BLaER1 treated with 17β-estradiol and CSF1 and Interleukin-3, amounts not matched to agents 10 nM and 100 nM (cell line): ENCODE measurements around the gene RTF1.
"Not testable (repeated sequence)": the region's sequence is repeated elsewhere in the genome, so short reads cannot be mapped to it uniquely, and the experiment has no call there.

ENCODE experiments used
- H3K27ac ChIP-seq, 11 experiments: shearing (Covaris generic); formaldehyde crosslinking; 2 replicates each; pipeline ENCODE4 v1.8.1; 2022
- H3K27me3 ChIP-seq, 11 experiments: shearing (Covaris generic); formaldehyde crosslinking; 2 replicates each; pipeline ENCODE4 v1.8.1; 2022
- H3K36me3 ChIP-seq, 11 experiments: shearing (Covaris generic); formaldehyde crosslinking; 2 replicates each; pipeline ENCODE4 v1.8.1; 2022
- H3K4me1 ChIP-seq, 10 experiments: shearing (Covaris generic); formaldehyde crosslinking; 2 replicates each; pipeline ENCODE4 v1.8.1; 2022
- H3K4me2 ChIP-seq, 11 experiments: shearing (Covaris generic); formaldehyde crosslinking; 2 replicates each; pipeline ENCODE4 v1.8.1; 2022
- H3K4me3 ChIP-seq, 10 experiments: shearing (Covaris generic); formaldehyde crosslinking; 2 replicates each; pipeline ENCODE4 v1.8.1; 2022
- H3K9ac ChIP-seq, 11 experiments: shearing (Covaris generic); formaldehyde crosslinking; 2 replicates each; pipeline ENCODE4 v1.8.1; 2022
- H3K9me3 ChIP-seq, 11 experiments: shearing (Covaris generic); formaldehyde crosslinking; replicated peaks in 1 of 11; 2 replicates each; pipeline ENCODE4 v1.8.1; 2022
- H4K20me1 ChIP-seq, 11 experiments: shearing (Covaris generic); formaldehyde crosslinking; 2 replicates each; pipeline ENCODE4 v1.8.1; 2022
- Cebpa-rat ChIP-seq, 11 experiments: shearing (Covaris generic); IDR thresholded peaks; 2 replicates each; pipeline ENCODE4 v1.8.1; 2022

RTF1 gene

DNA sequence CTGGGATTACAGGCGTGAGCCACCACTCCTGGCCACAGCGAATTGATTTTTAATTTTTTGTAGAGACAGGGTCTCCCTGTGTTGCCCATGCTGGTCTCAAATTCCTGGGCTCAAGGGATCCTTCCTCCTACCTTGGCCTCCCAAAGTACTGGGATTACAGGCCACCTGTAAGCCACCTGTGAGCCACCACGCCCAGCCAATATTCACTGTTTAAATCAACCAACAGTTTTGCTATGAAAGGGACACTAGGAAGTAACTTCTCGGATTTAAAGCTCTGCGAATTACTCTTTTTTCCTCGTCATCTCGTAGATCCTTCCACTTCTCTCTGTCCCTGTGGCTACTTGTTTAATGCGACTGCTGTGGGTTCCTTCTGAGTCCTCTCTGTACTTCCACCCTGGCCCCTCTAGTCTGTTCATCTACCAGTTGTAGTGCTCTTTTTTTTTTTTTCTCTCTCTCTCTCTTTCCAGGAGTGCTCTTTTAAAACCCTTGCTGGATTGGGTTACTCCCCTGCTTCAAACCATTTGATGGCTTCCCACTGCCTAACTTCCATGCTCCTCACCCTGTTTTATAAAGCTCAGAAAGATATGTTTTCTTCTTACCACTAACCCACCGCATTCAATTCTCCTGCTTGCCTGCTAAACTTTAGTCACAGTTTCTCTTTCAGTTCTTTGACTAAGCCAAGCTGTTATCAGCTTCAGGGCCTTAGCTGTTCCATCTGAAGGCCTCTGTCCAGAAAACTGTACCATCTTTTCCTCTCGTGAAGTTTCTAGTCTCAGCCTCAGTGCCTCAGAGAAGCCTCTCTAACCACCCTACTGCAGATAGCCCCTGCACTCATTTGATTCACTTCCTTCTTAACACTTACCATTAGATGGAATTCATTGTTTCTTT is 12.4 kb downstream of the RTF1 start:
- no peak for TF ChIP-seq Cebpa-rat (IDR thresholded peaks at IDR 0.05)
- Histone ChIP-seq H3K9me3 (no peaks in the 10 kb centered on the region; a peak in 2 of 22 replicates), H3K4me1 (peaks cover 14 to 29% (median 22%) of the 10 kb centered on the region in 10 experiments), H3K4me3 (0 out of 20 replicates have a peak overlapping the region, but pooled peaks of 1 of the 10 experiments have one; percentile 2), H4K20me1 (peaks cover 64 to 97% (median 86%) of the 10 kb centered on the region in 11 experiments; a peak in 20 of 22 replicates), H3K27me3 (no peaks in the 10 kb centered on the region), H3K27ac (peak overlapping the region in 10 of 11 experiments; percentile 8 to 52 (median 42); a peak in 17 of 22 replicates), H3K9ac (peak overlapping the region; percentile 2 to 63 (median 22); a peak in 8 of 22 replicates), H3K36me3 (peaks cover 11 to 56% (median 43%) of the 10 kb centered on the region in 11 experiments), H3K4me2 (peak overlapping the region; percentile 5 to 73 (median 29); a peak in 19 of 22 replicates)

DNA sequence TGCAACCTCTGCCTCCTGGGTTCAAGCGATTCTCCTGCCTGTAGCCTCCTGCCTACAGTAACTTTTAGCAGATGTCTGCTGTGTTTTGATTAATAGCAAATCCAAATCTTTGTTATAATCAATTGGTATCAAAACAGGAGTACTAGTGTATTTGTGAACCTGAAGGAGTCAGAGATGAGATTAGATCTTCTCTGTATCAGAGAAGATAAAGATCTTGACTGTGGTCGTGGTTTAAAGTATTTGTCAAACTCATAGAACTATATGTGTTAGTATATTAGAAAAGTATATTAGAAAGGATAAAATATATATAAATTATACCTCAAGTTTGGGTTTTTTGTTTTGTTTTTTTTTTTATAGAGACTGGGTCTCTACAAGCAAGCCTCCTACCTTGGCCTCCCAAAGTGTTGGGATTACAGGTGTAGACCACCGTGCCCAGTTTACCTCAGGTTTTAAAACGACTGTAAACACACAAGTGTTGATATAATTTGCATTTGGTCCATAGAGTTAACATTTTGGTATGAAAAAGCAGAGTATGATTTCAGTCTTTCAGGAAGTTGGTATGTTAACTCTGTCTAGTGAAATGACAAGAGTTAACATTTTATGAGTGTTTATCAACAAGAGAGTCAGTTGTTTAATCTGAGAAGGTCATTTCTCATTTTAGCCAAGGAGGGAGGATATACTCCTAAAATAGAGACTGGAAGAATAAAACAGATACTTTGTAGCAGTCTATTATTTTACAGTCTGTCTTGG is 18.3 kb downstream of the RTF1 start:
- Histone ChIP-seq H3K27ac (no peak overlapping the region), H3K27me3 (no peaks in the 10 kb centered on the region), H4K20me1 (peaks cover 28 to 96% (median 73%) of the 10 kb centered on the region in 11 experiments; a peak in 21 of 22 replicates), H3K36me3 (peaks cover 46 to 97% (median 79%) of the 10 kb centered on the region in 11 experiments), H3K9me3 (no peaks in the 10 kb centered on the region; a peak in 2 of 22 replicates), H3K4me1 (peaks cover 0 to 22% (median 10%) of the 10 kb centered on the region in 10 experiments; a peak in 13 of 20 replicates), H3K4me2 (peak overlapping the region in 1 of 11 experiments; percentile 18; a peak in 1 of 22 replicates), H3K4me3 (no peak overlapping the region), H3K9ac (no peak overlapping the region)
- TF ChIP-seq Cebpa-rat (IDR thresholded peaks at IDR 0.05) = no peak

DNA sequence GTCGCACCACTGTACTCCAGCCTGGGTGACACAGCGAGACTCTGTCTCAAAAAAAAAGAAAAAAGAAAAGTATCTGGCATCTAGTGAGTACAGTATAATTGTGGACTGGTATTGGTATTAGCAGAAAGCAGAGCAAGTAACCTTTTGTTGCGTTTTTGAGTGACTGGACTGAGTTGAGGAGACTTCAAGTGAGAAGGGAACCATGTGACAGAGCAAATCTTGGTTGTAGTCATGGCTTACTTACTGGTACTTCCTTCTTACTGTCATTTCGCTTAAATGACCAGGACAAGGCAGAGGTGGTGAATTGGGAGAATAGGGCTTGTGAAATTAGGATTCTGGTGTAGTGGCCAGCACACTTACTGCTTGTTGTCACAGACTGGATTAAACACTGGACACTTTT is 20.6 kb downstream of the RTF1 start:
- H3K9me3 ChIP-seq = no peaks in the 10 kb centered on the region; a peak in 2 of 22 replicates
- H3K36me3 ChIP-seq = peaks cover 63 to 97% (median 81%) of the 10 kb centered on the region in 11 experiments
- H3K4me2 ChIP-seq = 0 out of 22 replicates have a peak overlapping the region, but pooled peaks of 1 of the 11 experiments have one; percentile 2
- no peaks in the 10 kb centered on the region for H3K27me3 ChIP-seq
- no peak overlapping the region for H3K4me3 ChIP-seq
- no peak overlapping the region for H3K9ac ChIP-seq
- H3K27ac ChIP-seq = no peak overlapping the region
- no peak for TF ChIP-seq Cebpa-rat (IDR thresholded peaks at IDR 0.05)
- H3K4me1 ChIP-seq = peaks cover 0 to 12% (median 9%) of the 10 kb centered on the region in 10 experiments; a peak in 11 of 20 replicates
- peaks cover 15 to 78% (median 55%) of the 10 kb centered on the region in 11 experiments; a peak in 20 of 22 replicates for H4K20me1 ChIP-seq

DNA sequence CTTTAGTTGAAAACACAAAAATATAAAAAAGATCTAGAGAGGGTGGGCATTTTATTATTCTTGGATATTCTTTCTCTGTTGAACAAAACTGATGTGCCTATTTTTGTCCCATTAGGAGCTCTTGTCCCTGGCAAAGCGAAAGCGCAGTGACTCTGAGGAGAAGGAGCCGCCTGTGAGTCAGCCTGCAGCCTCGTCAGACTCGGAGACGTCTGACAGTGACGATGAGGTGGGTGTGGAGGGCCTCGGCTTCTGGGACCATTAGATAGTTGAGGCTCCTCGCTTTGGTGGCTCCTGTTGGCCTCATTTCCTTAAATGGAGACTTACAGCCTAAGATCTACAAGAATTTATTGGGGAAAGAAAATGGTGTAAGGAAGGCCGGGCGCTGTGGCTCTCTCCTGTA is 21.3 kb downstream of the RTF1 start:
- Histone ChIP-seq H3K36me3 (peaks cover 63 to 97% (median 81%) of the 10 kb centered on the region in 11 experiments), H3K4me3 (no peak overlapping the region), H3K27ac (no peak overlapping the region), H3K9me3 (no peaks in the 10 kb centered on the region), H3K4me1 (peaks cover 0 to 12% (median 9%) of the 10 kb centered on the region in 10 experiments; a peak in 11 of 20 replicates), H3K4me2 (no peak overlapping the region), H3K9ac (no peak overlapping the region), H4K20me1 (peaks cover 11 to 78% (median 47%) of the 10 kb centered on the region in 11 experiments; a peak in 20 of 22 replicates), H3K27me3 (no peaks in the 10 kb centered on the region)
- TF ChIP-seq Cebpa-rat (IDR thresholded peaks at IDR 0.05) = no peak

DNA sequence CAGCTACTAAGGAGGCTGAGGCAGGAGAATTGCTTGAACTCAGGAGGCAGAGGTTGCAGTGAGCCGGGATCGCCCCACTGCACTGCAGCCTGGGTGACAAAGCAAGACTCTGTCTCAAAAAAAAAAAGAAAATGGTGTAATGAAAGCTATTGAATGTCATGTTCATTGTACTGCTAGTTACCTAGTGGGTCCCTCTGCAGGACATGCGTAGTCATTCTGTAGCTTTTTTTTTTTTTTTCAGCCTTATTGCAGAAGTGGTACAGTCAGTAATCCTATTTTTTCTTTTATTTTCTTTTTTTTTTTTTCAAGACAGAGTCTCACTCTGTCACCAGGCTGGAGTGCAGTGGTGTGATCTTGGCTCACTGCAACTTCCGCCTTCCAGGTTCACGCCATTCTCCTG is 21.9 kb downstream of the RTF1 start:
- not testable (repeated sequence) for H3K4me2 ChIP-seq, H3K27me3 ChIP-seq, H3K4me3 ChIP-seq, H3K9me3 ChIP-seq, H3K27ac ChIP-seq, H3K9ac ChIP-seq
- peaks cover 0 to 17% (median 11%) of the 10 kb centered on the region in 10 experiments; a peak in 11 of 20 replicates for H3K4me1 ChIP-seq
- peaks cover 61 to 97% (median 80%) of the 10 kb centered on the region in 11 experiments for H3K36me3 ChIP-seq
- peaks cover 8 to 78% (median 44%) of the 10 kb centered on the region in 11 experiments; a peak in 20 of 22 replicates for H4K20me1 ChIP-seq

DNA sequence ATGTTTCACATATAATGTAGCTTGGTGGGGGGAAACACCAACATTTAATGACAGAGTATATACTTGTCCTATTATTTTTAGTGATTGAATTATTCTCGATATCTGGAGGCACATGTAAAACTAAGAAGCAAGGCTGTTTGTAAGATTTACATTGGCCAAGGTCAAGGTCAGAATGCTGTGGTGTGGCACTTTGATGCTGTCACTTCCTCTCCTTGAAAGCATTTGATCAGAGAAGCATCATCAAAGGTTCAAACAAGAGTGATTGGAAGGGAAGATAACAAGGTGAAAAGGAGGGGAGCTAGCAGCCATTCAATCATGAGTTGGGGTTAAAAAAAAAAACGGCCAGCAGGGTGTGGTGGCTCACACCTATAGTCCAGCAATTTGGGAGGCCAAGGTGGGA is 26.4 kb downstream of the RTF1 start:
- Histone ChIP-seq H3K36me3 (peaks cover 84 to 98% (median 94%) of the 10 kb centered on the region in 11 experiments), H3K9ac (no peak overlapping the region), H3K9me3 (no peaks in the 10 kb centered on the region), H3K27me3 (no peaks in the 10 kb centered on the region), H3K4me2 (no peak overlapping the region), H4K20me1 (peaks cover 5 to 78% (median 29%) of the 10 kb centered on the region in 11 experiments; a peak in 19 of 22 replicates), H3K4me3 (no peak overlapping the region), H3K4me1 (0 out of 20 replicates have a peak, but pooled peaks cover 0 to 5% (median 0%) of the 10 kb centered on the region in 10 experiments), H3K27ac (no peak overlapping the region)
- TF ChIP-seq Cebpa-rat (IDR thresholded peaks at IDR 0.05) = no peak

DNA sequence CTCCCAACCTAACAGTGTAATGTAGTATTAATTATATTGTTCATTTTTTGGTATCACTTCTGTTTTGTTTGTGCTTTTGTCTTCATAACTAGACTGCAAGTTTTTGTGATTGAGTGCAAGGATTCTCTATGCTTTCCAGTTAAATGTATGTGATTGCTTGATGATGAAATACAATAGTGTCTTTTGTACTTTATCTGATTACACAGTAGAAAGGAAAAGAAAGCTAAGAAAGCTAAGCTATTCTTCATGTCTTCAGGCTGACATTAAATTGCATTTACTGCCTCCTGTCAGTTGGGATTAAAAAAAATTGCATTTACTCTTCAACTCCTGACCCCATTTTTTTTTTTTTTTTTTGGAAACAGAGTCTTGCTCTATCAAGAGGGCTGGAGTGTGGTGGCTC is 28.5 kb downstream of the RTF1 start:
- Histone ChIP-seq H3K4me1 (0 out of 20 replicates have a peak, but pooled peaks cover 0 to 5% (median 0%) of the 10 kb centered on the region in 10 experiments), H3K9me3 (no peaks in the 10 kb centered on the region), H3K4me2 (no peak overlapping the region), H3K4me3 (no peak overlapping the region), H3K27me3 (no peaks in the 10 kb centered on the region), H3K36me3 (peaks cover 67 to 98% (median 93%) of the 10 kb centered on the region in 11 experiments), H3K27ac (no peak overlapping the region), H3K9ac (no peak overlapping the region), H4K20me1 (peaks cover 14 to 87% (median 32%) of the 10 kb centered on the region in 11 experiments; a peak in 18 of 22 replicates)
- TF ChIP-seq Cebpa-rat (IDR thresholded peaks at IDR 0.05) = no peak

DNA sequence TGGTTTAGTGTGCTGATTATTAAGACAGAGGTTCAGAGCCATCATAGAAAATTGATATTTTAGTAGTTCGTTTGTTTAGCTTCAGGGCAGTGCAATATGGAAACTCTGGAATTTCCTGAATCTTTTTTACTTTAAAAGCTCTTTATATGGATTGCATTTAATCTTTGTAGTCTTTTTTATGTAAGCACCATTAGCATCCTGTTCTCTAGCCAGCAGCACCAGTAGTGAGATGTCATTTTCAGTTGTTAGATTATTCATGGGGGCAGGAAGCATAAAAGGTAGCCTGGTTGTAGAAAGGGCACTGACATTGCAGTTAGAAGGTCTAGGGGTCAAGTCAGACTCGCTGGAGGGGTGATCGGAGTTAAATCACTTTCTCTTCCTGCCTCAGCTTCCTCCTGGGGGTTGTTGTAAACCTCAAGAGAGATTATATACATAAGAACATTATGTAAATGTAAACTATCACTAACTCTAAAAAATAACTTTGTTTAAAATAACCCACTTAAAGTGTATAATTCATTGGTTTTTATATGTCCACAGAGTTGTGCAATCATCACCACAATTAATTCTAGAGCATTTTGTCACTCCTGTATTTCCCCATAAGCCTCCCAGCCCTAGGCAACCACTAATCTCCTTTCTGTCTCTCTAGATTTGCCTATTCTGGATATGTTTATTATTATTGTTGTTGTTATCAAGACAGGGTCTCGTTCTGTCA is 45.3 kb downstream of the RTF1 start:
- H3K4me1 ChIP-seq = peaks cover 7 to 14% (median 11%) of the 10 kb centered on the region in 10 experiments; a peak in 18 of 20 replicates
- peaks cover 19 to 74% (median 48%) of the 10 kb centered on the region in 11 experiments; a peak in 18 of 22 replicates for H4K20me1 ChIP-seq
- TF ChIP-seq Cebpa-rat (IDR thresholded peaks at IDR 0.05) = peak in 3 of 11 experiments; percentile 32 to 48 (median 35); a peak in 4 of 22 replicates
- H3K9me3 ChIP-seq = no peaks in the 10 kb centered on the region
- H3K4me2 ChIP-seq = peak overlapping the region in 9 of 11 experiments; percentile 1 to 56 (median 33); a peak in 14 of 22 replicates
- H3K9ac ChIP-seq = peak overlapping the region in 1 of 11 experiments; percentile 45; a peak in 1 of 22 replicates
- H3K27me3 ChIP-seq = no peaks in the 10 kb centered on the region
- peaks cover 86 to 100% (median 96%) of the 10 kb centered on the region in 11 experiments for H3K36me3 ChIP-seq
- peak overlapping the region in 3 of 11 experiments; percentile 19 to 25 (median 20); a peak in 2 of 22 replicates for H3K27ac ChIP-seq
- no peak overlapping the region for H3K4me3 ChIP-seq
